ENCODE results near the gene PLXNA4.

DNA sequence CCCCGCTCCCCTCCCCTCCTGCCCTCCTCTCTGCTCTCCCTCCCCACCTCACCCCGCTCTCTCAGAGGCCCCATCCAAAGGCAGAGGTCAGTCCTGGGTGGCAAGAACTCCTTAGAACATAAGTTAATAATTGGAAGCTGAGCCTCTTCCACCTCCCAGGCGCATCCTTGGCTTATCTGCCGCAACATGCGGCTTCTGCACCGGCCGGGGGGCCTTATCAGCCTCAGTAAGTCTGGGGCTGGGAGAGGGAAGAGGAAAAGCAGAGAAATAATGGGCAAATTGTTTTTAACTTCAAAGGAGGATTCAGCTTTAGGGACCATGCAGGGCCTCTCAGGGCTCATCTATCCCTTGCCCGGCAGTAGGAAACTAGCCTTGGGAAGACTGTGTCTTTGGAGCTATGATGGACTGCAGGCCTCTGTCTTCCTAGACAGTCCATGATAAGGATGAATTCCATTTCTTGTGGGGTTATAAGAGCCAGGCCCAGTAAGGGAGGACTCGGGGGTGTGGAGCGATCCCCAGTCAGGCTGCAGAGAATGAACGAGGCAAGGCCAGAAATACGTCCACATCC is 411.6 kb downstream of the PLXNA4 start:
- no peak for TF ChIP-seq POLR2AphosphoS5 (IDR thresholded peaks at IDR 0.05)
- TF ChIP-seq, protein P1, sequence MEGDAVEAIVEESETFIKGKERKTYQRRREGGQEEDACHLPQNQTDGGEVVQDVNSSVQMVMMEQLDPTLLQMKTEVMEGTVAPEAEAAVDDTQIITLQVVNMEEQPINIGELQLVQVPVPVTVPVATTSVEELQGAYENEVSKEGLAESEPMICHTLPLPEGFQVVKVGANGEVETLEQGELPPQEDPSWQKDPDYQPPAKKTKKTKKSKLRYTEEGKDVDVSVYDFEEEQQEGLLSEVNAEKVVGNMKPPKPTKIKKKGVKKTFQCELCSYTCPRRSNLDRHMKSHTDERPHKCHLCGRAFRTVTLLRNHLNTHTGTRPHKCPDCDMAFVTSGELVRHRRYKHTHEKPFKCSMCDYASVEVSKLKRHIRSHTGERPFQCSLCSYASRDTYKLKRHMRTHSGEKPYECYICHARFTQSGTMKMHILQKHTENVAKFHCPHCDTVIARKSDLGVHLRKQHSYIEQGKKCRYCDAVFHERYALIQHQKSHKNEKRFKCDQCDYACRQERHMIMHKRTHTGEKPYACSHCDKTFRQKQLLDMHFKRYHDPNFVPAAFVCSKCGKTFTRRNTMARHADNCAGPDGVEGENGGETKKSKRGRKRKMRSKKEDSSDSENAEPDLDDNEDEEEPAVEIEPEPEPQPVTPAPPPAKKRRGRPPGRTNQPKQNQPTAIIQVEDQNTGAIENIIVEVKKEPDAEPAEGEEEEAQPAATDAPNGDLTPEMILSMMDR (IDR thresholded peaks at IDR 0.05) = no peak
- TF ChIP-seq POLR2A (IDR thresholded peaks at IDR 0.05) = no peak
- TF ChIP-seq EP300 (IDR thresholded peaks at IDR 0.05) = no peak

Measured in stomach (tissue), 4 donors.